Kidney (tissue), 14 donors: Measurements from ENCODE around the gene ZNF888. TPM values are rescaled to one million over a fixed set of nuclear protein-coding genes. Genes with fewer than 3 reads are reported as not detected.
"Not testable (repeated sequence)": the region's sequence is repeated elsewhere in the genome, so short reads cannot be mapped to it uniquely, and the experiment has no call there.

ENCODE experiments used
- DNase-seq, 5 donors: peaks; one replicate each; pipeline ENCODE4 v3.0.0-alpha.2; 2013 to 2020
- FAIRE-seq: peaks from 2 replicates; lab custom pipeline; 2012; peaks lifted over from hg19 to GRCh38; lab: Jason Lieb, UNC
- H3K27ac ChIP-seq, 2 donors: one replicate each; pipeline ENCODE4 v1.7.0; 2013; ENCODE audit warnings: low read depth in 2 of 2, low read length in 2 of 2, inconsistent platforms in 1 of 2
- H3K27me3 ChIP-seq: one replicate; pipeline ENCODE4 v1.7.1; 2013; ENCODE audit warnings: low read length, inconsistent platforms; ENCODE audit not compliant: control insufficient read depth, insufficient read depth
- H3K36me3 ChIP-seq, 3 donors: one replicate each; pipeline versions ENCODE4 v1.7.0 to v1.7.1; 2013; ENCODE audit warnings: low read length in 3 of 3, control low read depth in 1 of 3, inconsistent platforms in 1 of 3; ENCODE audit not compliant: insufficient read depth in 3 of 3, control insufficient read depth in 2 of 3
- H3K4me1 ChIP-seq, 3 donors: one replicate each; pipeline versions ENCODE4 v1.7.0 to v1.7.1; 2013; ENCODE audit warnings: low read length in 3 of 3, inconsistent platforms in 1 of 3, low read depth in 1 of 3; ENCODE audit not compliant: control insufficient read depth in 2 of 3, insufficient read depth in 2 of 3
- H3K4me3 ChIP-seq, 3 donors: one replicate each; pipeline versions ENCODE4 v1.7.0 to v1.8.1; 2013; ENCODE audit warnings: low read length in 3 of 3, control low read depth in 1 of 3, inconsistent platforms in 1 of 3
- H3K9ac ChIP-seq, 3 donors: one replicate each; pipeline versions ENCODE4 v1.7.0 to v1.7.1; 2013; ENCODE audit warnings: low read length in 3 of 3, control low read depth in 1 of 3, inconsistent platforms in 1 of 3
- H3K9me3 ChIP-seq, 3 donors: one replicate each; pipeline versions ENCODE4 v1.7.0 to v1.7.1; 2013; ENCODE audit warnings: low read length in 3 of 3, control low read depth in 1 of 3, inconsistent platforms in 1 of 3; ENCODE audit not compliant: control insufficient read depth in 2 of 3, insufficient read depth in 1 of 3
- intact Hi-C: fragments of 100-400 bp; cut with DNase I; formaldehyde crosslinking; loops from one replicate; pipeline ENCODE4 v1.11.1; 2022
- polyA plus RNA-seq: library from polyadenylated mRNA; stranded (reverse); fragments of 350-450 nt; fragmentation: Illumina TruSeq; extraction: RNeasy Lipid Tissue Mini Kit (QIAGEN cat#74804); gene quantifications from one replicate; pipeline ENCODE4 v1.2.3, GENCODE V29; 2014; ENCODE audit warnings: low read depth, low replicate concordance; ENCODE audit not compliant: insufficient read depth
- total RNA-seq: library from RNA; stranded (reverse); fragmentation: NEBNext Ultra II Directional; extraction: Animal tissue kit (Norgen Biotek cat#: 25700); gene quantifications from one replicate; pipeline ENCODE4 v1.2.1, GENCODE V29; 2021
- TF ChIP-seq, protein P1 (sequence below): IDR thresholded peaks from 3 replicates; pipeline ENCODE4 v1.5.1; 2012; ENCODE audit warnings: mild to moderate bottlenecking, moderate library complexity, borderline replicate concordance; ENCODE audit not compliant: insufficient read depth; ENCODE audit errors: extremely low read depth
- donor health status: control.
- donor health status: control.
- donor health status: control.
- donor health status: control.
- donor health status: control.
- donor health status: DM: yes; HTN: yes; CAD: no.
- donor health status: Normal renal cell carcinoma (clear cell type).

The ZNF888 gene
- total and polyA plus RNA-seq, 2 donors from 2014 or later, result 3.4 to 22.6 TPM

- H3K27ac ChIP-seq, result peak overlapping the region; percentile 78 to 83
- no peaks in the 10 kb centered on the region for H3K27me3 ChIP-seq
- H3K4me1 ChIP-seq, result peaks cover 0 to 11% (median 1%) of the 10 kb centered on the region in 3 donors
- H3K9me3 ChIP-seq, result peaks cover 0 to under 1% (median 0%) of the 10 kb centered on the region in 3 donors
- H3K4me3 ChIP-seq, result peak overlapping the region; percentile 62 to 93 (median 88)
- FAIRE-seq (no peak), DNase-seq (peak in 3 of 5 donors; percentile 61 to 85 (median 64))
- intact Hi-C loops, result no loop called here
- TF ChIP-seq, protein P1, sequence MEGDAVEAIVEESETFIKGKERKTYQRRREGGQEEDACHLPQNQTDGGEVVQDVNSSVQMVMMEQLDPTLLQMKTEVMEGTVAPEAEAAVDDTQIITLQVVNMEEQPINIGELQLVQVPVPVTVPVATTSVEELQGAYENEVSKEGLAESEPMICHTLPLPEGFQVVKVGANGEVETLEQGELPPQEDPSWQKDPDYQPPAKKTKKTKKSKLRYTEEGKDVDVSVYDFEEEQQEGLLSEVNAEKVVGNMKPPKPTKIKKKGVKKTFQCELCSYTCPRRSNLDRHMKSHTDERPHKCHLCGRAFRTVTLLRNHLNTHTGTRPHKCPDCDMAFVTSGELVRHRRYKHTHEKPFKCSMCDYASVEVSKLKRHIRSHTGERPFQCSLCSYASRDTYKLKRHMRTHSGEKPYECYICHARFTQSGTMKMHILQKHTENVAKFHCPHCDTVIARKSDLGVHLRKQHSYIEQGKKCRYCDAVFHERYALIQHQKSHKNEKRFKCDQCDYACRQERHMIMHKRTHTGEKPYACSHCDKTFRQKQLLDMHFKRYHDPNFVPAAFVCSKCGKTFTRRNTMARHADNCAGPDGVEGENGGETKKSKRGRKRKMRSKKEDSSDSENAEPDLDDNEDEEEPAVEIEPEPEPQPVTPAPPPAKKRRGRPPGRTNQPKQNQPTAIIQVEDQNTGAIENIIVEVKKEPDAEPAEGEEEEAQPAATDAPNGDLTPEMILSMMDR, result no peak
- no peaks in the 10 kb centered on the region for H3K36me3 ChIP-seq
- peak overlapping the region; percentile 75 to 94 (median 89) for H3K9ac ChIP-seq
These were observed 18.7 kb upstream of the ZNF888 start for GRCh38 chr19:52941941-52942385.

DNA sequence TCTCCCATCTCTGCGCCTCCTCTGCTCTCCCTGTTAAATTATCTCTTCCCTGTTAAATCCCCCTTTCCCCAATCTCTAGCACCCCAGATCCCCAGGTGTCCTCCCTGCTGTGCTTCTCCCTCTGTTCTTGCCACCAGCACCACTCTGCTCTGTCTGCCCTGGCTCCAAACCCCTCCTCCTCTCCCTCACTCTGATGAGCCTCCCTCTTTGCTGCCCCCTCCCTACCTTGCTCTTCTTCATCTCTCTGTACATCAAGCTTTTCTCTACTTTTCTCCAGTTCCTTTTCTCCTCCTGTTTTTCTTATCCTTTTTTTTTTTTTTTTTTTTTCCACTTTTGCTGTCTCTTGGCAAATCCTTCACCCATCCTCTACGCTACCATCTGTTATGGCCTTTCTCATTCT is 18.3 kb upstream of the ZNF888 start:
- intact Hi-C loops, DNase-seq, H3K36me3 ChIP-seq, FAIRE-seq, H3K27me3 ChIP-seq, H3K9me3 ChIP-seq: not testable (repeated sequence)
- H3K4me3 ChIP-seq, result peak overlapping the region; percentile 62 to 93 (median 88)
- H3K27ac ChIP-seq, result peak overlapping the region in 1 of 2 donors; percentile 83
- H3K4me1 ChIP-seq, result peaks cover 0 to 16% (median 5%) of the 10 kb centered on the region in 3 donors
- H3K9ac ChIP-seq, result peak overlapping the region in 2 of 3 donors; percentile 10 to 89

- H3K9me3 ChIP-seq, H3K4me3 ChIP-seq, DNase-seq, H3K27me3 ChIP-seq, FAIRE-seq, H3K9ac ChIP-seq, intact Hi-C loops, H3K36me3 ChIP-seq, H3K27ac ChIP-seq: not testable (repeated sequence)
- H3K4me1 ChIP-seq, result peaks cover 0 to 19% (median 5%) of the 10 kb centered on the region in 3 donors
These were observed 17.7 kb upstream of the ZNF888 start for GRCh38 chr19:52940905-52941304.

DNA sequence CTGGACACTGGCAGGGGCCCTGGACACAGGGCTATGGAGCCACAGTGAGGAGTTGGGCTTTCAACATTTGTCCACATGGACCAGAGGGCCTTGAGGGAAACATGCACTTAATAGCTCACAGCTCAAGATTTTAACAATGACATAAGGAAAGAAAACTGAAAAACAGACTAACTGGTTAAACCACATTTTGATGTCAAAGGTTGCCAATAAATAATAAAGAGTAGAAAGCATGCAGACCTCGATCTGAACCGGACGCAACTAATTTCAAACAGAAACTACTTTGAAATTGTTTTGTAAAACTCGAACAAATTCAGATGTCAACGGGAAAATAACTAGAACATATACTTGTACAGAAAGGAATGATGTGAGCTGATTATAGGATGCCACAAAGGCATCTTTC is 15.5 kb upstream of the ZNF888 start:
- DNase-seq, result peak in 2 of 5 donors; percentile 65 to 73
- TF ChIP-seq, protein P1, result no peak
- no peak overlapping the region for H3K27ac ChIP-seq

More for the DNA sequence above, 15.5 kb upstream of the ZNF888 start:
- H3K27me3 ChIP-seq, result no peaks in the 10 kb centered on the region
- no peak overlapping the region for H3K4me3 ChIP-seq
- no peak for FAIRE-seq
- intact Hi-C loops, result no loop called here
- peaks cover 0 to 16% (median 5%) of the 10 kb centered on the region in 3 donors for H3K4me1 ChIP-seq
- no peaks in the 10 kb centered on the region for H3K9me3 ChIP-seq
- no peaks in the 10 kb centered on the region for H3K36me3 ChIP-seq
- H3K9ac ChIP-seq, result no peak overlapping the region
